Fibroblast of skin of right quadriceps (primary cell): Measurements from ENCODE around the gene TTLL13.
A peak's percentile ranks its signal among the peaks of the same experiment; 100 is the strongest.
"Not testable (repeated sequence)": the region's sequence is repeated elsewhere in the genome, so short reads cannot be mapped to it uniquely, and the experiment has no call there.

ENCODE experiments used
- DNase-seq: peaks from one replicate; pipeline ENCODE4 v3.0.0-alpha.2; 2013

TTLL13 gene

DNA sequence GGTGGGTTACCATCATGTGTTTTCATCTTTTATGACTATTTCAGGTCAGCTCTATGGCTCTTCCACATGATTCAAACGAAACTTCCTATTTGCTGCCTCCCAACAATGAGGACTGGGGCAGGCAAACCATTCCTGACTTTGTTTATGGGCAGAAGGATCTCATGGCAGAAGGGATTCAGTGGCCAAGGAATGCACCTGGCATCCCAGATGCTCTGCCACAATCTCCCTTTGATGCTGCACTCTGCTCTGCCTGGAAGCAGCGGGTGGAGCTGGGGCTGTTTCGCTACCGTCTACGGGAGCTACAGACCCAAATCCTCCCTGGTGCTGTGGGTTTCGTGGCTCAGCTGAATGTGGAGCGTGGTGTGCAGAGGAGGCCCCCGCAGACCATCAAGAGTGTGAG is 8.5 kb upstream of the TTLL13 start:
- DNase-seq = no peak

DNA sequence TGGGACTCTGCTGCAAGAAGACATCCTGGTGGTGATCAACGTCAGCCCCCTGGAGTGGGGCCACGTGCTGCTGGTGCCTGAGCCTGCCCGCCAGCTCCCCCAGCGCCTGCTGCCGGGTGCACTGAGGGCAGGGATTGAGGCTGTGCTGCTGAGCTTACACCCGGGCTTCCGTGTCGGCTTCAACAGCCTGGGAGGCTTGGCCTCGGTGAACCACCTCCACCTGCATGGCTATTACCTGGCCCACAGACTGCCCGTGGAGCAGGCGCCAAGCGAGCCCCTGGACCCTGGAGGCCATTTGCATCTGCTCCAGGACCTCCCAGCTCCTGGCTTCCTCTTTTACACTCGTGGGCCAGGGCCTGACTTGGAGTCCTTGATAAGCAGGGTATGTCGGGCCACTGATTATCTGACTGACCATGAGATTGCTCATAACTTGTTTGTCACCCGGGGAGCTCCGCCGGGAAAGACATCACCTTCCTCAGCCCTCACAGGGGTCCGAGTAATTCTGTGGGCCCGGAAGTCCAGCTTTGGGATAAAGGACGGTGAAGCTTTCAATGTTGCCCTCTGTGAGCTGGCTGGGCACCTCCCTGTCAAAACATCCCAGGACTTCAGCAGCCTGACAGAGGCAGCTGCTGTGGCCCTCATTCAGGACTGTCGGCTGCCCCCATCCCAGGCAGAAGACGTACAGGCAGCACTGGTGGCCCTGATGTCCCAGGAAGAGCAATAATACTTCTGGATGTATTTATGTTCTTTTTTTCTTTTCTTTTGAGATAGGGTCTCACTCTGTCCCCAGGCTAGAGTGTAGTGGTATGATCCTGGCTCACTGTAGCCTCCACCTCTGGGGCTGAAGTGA is 7.8 kb upstream of the TTLL13 start:
- no peak for DNase-seq

DNA sequence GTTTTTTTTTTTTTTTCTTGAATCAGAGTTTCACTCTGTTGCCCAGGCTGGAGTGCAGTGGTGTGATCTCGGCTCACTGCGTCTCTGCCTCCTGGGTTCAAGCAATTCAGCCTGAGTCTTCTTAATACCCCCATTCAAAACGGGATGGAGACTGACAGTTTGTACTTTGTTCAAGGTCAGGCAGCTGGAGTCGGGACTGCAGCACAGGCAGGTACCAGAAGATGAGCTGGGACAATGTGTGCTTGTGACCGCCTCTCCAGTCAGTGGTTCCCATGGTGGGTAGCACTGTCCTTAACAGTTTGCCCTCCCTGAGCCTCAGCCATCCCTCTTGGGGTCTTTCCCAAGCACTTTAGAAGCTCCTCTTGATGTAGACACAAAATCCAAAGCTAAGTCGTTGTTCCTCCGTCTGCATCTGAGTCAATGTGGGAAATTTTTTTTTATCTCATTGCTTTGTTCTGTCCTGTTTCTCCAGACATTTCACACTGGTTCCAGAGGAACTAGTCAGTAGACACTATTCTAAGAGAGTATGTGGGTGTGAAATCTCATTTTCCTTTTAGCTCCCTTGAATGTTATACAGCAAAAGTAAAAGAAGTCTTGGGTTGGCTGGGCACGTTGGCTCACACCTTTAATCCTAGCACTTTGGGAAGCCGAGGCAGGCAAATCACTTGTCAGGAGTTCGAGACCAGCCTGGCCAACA is 5.3 kb upstream of the TTLL13 start:
- DNase-seq = no peak

DNA sequence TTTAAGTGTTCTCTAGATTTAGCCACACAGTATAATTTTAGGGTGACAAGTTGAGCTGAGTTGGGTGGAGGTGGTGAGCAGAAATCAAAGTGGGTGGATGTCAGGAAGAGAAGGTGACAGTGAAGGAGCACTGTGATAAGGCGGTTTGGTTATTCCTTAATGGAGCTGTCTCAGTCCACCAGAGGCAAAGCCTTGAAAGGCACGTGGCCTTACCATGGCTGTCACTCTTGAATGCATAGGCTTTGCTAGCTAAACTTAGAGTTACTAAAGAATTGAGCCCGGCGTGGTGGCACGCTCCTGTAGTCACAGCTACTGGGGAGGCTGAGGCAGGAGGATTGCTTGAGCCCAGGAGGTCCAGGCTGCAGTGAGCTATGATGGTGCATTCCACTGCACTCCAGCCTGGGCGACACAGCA is 560 bp upstream of the TTLL13 start:
- no peak for DNase-seq

DNA sequence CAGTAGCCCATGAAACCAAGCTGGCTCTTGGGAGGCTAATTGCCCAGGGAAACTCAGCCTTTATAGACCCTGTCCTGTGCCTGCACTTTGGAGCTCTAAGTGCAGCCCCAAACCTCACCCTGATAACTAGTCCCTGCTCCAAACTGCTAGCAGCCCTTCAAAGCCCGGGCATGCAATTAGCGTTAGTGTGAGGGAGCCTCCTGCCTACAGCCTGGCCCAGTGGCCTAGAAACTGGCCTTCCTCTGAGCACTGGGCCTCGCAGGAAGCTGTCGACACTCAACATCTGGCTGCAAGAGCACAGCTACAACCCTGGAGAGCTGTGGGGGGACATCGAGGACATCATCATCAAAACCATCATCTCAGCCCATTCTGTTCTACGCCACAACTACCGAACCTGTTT is 8.4 kb downstream of the TTLL13 start:
- no peak for DNase-seq

DNA sequence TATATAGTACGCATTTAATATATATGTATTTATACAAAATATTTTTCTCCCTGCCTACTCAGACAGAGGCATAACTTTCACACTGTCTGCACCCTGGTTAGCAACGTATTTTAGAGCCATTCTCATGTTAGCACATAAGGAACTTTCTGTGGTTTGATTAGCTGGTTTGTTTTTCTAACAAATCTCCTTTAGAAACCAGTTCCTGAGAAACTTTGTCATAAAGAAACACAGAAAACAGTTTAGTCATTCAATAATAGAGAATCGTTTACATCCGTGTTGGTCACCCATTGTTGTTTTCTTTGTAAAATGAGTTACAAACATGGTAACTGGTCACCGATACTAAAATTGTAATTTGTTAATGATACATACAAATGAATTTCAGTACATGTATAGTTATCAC is 10.2 kb downstream of the TTLL13 start:
- no peak for DNase-seq

DNA sequence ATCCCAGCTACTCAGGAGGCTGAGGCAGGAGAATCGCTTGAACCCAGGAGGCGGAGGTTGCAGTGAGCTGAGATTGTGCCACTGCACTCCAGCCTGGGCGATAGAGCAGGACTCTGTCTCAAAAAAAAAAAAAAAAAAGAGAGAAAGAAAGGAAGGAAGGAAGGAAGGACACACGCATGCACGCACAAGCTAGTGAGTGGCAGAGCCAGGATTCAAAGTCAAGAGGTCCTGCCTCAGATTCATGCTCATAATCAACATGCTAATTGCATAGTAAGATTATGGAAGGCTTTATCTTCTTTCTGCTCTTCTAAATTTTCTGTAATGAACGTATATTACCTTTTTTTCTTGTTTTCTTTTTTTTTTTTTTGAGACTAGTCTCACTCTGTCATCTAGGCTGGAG is 11.4 kb downstream of the TTLL13 start:
- not testable (repeated sequence) for DNase-seq

DNA sequence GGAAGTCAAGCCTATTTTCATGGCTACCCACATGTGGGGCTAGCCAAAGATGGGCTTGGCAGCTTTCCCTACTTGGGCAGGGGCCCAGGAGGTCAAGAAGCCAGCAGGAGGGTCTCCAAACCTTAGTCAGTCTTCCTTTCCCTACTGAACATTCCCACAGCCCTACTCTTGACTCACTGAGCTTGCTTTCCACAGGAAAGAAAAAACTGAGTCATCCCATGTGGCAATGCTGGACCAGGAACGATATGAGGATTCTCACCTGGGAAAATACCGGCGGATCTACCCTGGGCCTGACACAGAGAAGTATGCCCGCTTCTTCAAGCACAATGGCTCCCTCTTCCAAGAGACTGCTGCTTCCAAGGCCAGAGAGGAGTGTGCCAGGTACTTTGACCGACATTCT is 12.5 kb downstream of the TTLL13 start:
- DNase-seq = peak; percentile 20

DNA sequence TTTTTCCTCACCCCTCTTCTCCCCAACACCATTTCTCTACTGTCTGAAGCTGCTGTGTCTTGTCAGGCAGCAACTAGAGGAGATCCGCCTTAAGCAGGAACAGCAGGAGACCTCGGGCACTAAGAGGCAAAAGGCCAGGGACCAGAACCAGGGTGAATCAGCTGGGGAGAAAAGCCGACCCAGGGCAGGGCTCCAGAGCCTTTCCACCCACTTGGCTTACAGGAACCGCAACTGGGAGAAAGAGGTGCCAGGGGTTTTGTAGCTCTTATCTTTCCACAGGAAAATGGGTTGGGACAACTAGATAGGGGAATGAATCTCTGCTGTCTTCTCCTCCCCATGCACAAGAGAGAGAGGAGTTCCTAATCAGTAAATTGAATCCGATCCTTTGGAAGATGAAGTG is 13.1 kb downstream of the TTLL13 start:
- no peak for DNase-seq

DNA sequence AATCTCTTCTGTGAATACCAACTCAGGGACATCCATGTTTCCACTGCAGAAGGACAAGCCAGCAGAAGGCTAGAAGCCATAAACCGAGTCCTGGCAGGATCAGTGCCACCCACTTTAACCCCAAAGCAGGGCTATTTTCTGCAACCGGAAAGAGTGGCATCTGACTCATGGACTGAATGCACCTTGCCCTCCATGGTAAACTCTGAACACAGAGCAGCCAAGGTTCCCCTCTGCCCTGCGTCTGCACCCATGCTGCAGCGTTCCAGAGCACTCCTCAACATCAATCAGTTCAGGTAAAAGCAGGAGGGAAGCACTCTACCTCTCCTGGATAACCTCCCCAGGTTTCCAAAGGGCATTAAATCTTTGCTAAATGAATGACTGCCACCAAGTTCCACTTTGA is 15.3 kb downstream of the TTLL13 start:
- no peak for DNase-seq

DNA sequence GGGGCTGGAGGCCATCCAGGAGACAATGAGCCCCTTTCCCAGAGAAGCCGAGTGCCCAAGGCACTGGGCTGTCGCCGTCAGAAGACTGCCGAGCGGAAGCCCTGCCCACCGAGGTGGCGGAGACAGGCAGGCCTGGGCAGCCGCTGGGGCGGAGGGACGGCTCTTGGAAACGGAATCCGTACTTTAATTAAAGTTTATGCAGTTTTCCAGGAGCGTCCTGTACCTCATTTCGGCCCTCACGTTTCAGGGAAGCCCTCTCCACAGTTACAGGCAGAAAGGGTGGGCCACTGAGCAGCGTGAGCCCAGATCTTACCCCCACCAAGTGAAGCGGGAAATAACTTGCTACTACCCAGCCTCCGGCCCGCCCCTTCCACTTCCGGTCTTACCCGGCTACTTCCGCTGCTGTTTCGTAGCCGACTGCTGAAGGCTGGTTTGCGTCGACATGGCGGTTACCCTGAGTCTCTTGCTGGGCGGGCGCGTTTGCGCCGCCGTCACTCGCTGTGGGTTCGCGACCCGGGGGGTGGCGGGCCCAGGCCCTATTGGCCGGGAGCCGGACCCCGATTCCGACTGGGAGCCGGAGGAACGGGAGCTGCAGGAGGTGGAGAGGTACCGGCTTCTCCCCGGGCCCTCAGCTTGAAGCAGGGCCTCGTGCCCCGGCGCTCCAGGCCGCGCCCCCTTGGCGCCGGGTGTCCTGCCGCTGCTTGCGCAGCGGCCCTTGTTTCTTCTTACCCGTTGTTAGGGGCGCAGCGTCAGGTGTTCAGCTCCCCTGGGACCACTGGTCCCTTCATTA is 16.1 kb downstream of the TTLL13 start, which contains the start of gene NGRN:
Gene NGRN (plus strand): TSS at position 402 of the 790 bp plus-strand sequence. CDS start 41 bp downstream, at position 443.
- peak; percentile 88 for DNase-seq

DNA sequence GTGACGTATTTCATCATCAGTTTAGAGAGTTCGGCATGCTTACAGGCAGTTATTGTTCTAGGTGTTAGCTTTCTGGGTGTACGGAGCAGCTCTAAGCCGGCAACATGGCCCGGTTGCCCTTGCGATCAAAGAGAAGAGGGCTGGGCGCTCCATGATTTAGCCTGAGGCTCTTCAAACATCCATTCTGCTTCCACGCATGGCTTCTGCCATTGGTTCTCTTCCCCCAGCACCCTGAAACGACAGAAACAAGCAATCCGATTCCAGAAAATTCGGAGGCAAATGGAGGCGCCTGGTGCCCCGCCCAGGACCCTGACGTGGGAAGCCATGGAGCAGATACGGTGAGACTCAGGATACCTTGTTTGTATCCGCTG is 16.7 kb downstream of the TTLL13 start:
- DNase-seq = peak; percentile 22

DNA sequence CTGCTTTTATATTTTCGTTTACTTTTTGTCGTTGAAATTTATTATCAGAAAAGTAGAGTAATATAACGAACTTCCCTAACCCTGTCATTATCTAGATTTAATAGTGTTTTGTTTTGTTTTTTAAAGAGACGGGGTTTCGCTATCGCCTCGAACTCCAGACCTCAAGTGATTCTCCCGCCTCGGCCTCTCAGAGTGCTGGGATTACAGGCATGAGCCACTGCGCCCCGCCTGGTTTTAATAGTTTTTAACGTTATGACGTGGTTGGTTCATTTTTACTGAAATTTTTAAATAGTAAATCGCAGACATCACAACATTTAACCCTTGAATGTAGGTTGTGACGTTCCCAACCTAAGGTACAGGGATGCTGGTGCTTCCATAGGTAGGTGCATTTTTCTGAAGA is 17.1 kb downstream of the TTLL13 start:
- DNase-seq = peak; percentile 25

DNA sequence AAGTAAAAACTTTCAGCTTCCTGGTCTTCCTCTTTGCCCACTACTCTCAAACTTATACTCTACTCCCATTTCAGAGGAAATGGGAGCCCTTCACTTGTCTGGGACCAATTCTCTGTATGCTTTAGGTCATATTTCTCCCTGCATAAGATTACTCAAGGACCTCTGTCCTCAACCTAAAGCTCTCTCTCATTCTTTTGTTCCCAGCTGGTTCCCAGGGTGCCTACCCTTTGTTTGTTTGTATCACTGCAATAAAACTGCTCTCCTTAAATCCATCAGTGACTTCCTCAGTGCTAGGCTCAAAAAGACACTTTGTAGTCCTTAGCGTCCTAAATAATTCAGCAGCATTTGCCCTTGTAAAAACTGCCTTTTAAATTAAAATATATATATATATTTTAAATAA is 19.1 kb downstream of the TTLL13 start:
- DNase-seq = no peak

DNA sequence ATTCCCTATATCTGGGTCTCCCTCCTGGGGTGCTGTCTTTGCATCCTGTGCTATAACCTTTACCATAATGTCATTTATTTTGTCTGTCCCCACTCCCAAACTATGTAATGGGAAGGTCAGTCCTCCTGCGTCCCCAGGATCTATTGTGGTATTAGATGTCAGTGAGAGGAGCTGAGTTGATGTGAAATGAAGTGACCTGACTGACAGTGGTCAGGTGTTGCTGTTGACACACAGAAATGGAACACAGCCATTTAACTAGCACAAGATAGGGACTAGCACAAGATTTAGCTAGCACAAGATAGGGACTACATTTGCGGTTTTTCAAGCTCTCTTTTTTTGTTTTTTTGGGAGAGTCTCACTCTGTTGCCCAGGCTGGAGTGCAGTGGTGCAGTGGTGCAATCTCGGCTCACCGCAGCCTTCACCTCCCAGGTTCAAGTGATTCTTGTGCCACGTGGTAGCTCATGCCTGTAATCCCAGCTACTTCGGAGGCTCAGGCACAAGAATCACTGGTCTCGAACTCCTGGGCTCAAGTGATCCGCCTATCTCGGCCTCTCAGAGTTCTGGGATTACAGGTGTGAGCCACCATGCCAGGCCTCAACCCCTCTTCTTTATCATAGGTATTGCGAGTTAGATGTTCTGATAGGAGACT is 21.3 kb downstream of the TTLL13 start:
- no peak for DNase-seq

DNA sequence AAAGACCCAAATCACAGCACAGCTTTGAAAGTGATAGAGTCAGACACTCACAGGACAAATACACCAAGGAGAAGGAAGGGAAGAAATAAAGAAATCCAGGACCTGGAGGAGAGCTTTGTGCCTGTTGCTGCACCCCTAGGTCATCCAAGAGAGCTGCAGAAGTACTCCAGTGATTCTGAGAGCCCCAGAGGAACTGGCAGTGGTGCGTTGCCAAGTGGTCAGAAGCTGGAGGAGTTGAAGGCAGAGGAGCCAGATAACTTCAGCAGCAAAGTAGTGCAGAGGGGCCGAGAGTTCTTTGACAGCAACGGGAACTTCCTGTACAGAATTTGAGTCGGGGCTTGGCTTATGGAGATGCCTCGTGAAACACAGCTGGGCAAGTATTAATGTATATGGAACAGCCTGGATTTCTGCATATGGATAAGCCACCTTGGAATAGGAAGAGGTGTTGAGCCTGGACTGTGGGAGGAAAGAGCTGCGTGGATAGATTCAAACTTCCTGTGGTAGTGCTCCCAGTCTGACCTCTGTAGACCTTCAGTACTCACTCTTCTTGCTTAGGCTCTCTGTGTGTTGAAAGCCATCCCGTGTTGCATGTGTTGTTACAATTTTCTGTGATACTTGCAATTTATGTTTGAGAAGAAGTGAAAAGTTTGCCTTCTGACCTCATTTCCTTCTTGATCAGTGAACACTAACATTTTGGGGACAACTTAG is 22.3 kb downstream of the TTLL13 start:
- DNase-seq = no peak

DNA sequence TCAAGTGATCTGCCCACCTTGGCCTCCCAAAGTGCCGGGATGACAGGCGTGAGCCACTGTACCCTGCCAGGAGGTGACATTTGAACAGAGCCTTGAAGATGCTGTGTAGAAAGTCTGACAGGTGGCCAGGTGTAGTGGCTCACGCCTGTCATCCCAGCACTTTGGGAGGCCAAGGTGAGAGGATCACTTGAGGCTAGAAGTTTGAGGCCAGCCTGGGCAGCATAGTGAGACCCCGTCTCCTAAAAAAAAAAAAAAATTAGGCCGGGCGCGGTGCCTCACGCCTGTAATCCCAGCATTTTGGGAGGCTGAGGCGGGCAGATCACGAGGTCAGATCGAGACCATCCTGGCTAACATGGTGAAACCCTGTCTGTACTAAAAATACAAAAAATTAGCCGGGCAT is 29.1 kb downstream of the TTLL13 start:
- not testable (repeated sequence) for DNase-seq

DNA sequence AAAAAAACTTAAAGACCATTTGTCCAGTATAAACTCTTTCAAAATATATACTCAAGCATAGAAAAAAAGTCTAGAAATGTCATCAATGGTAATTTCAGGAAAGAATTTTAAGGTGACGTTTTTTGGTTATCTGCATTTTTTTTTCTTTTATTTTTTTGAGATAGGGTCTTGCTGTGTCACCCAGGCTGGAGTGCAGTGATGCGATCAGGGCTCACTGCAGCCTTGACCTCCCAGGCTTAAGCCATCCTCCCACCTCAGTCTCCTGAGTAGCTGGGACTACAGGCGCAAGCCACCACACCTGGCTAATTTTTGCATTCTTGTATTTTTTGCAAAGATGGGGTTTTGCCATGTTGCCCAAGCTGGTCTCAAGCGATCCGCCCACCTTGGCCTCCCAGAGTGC is 31.4 kb downstream of the TTLL13 start:
- not testable (repeated sequence) for DNase-seq

DNA sequence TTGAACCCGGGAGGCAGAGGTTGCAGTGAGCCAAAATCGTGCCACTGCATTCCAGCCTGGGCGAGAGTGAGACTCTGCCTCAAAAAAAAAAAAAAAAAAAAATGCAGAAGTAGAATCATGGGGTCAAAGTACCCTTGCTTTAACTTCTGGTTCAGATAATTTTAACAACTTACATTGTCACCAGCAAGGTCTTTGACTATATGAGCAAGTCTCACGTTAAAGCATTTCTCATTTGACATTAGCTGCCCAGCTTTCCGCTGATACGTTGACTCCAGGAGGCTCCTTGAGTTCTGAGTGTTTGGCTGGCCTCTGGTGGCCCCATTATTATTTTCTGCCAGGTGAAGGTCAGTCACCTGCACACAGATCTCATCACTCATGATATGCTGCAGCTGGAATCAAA is 32.3 kb downstream of the TTLL13 start:
- DNase-seq = not testable (repeated sequence)

DNA sequence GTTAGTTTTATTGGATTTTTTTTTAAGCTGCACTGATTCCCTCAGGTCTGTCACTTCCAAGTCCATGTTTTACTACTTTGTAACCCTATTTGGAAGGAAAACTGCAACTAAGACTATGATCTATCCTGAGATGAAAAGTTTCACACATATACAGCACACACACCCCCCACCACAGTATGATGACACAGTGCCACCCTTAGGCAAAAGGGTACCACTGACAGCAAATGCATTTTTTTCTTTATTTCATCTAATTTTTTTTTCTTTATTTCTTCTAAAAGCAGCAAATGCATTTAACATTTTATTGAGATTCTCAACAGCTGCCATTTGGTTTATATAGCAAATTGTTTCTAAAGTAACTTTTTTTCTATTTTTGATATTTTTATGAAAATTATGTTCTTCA is 37.3 kb downstream of the TTLL13 start:
- peak; percentile 44 for DNase-seq

DNA sequence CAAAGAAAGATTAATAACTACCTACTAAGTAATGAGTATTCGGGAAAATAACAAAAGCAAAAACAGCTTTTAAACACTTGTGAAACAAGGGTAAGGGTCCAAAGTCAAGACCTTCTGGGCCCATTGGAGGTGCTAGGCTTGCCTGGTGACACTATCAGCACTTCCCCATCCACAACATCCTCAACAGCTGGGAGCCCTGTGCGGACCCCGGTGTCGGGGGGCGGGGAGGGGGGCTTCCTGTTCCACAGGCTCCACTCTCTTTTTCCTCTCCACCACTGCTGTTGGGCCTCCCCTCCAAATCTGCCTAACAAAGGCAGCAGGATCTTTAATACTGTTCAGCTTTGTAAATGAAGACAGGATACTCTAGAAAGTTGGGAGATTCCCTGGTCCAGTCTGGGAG is 37.7 kb downstream of the TTLL13 start:
- no peak for DNase-seq

DNA sequence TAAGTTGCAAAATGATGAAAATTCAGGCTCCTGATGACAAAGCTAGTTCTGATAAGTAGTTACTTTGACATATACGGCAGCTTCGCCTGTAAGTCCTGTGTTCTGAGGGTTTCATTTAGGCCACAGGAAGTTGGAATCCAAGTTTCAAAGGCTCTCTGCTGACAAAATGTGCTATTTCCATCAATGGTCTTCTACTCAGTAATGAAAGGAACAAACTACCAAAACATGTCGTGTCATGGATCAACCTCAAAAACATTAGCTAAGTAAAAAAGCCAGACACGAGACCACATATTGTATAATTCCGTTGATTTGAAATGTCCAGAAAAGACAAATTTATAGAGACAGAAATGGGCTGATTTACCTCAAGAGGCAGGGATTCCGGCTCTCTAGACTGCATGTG is 38.6 kb downstream of the TTLL13 start:
- no peak for DNase-seq
